HepG2 (cell line): Measurements from ENCODE around the gene RNF213.

Experiments used
- CTCF ChIP-seq: sonication (generic); formaldehyde crosslinking; IDR thresholded peaks from 2 replicates; pipeline ENCODE4 v1.5.0; 2020; ENCODE audit warnings: mild to moderate bottlenecking, missing genetic modification reagents, moderate library complexity
- EP300 ChIP-seq, 3 experiments: sonication (generic) in 1 of 3; formaldehyde crosslinking in 1 of 3; IDR thresholded peaks; 2 replicates each; pipeline versions ENCODE4 v1.5.1 to v1.6.1; 2011 to 2020; ENCODE audit warnings: low read depth in 2 of 3, low read length in 2 of 3, borderline replicate concordance in 1 of 3, improper control_type of control experiment in 1 of 3, mild to moderate bottlenecking in 1 of 3, missing genetic modification reagents in 1 of 3, moderate library complexity in 1 of 3
- ISX ChIP-seq: sonication (generic); formaldehyde crosslinking; conservative IDR thresholded peaks from 2 replicates; pipeline ENCODE4 v1.5.0; 2020; ENCODE audit warnings: missing genetic modification reagents
- JUNB ChIP-seq: sonication (generic); formaldehyde crosslinking; IDR thresholded peaks from 2 replicates; pipeline ENCODE4 v1.8.0; 2022; ENCODE audit warnings: missing genetic modification reagents, mild to moderate bottlenecking, borderline replicate concordance
- MAX ChIP-seq: IDR thresholded peaks from 2 replicates; pipeline ENCODE4 v1.6.1; 2012; ENCODE audit warnings: inconsistent platforms
- NCOA1 ChIP-seq: sonication (generic); formaldehyde crosslinking; IDR thresholded peaks from 2 replicates; pipeline ENCODE4 v1.9.0; 2021; ENCODE audit warnings: missing genetic modification reagents
- STAT5B ChIP-seq: sonication (generic); formaldehyde crosslinking; IDR thresholded peaks from 2 replicates; pipeline ENCODE4 v1.4.0; 2020; ENCODE audit warnings: missing genetic modification reagents
- TAF1 ChIP-seq: sonication (generic); formaldehyde crosslinking; IDR thresholded peaks from 2 replicates; pipeline ENCODE4 v1.4.0; 2020; ENCODE audit warnings: missing genetic modification reagents
- ZNF776 ChIP-seq: sonication (generic); formaldehyde crosslinking; IDR thresholded peaks from 2 replicates; pipeline ENCODE4 v1.4.0; 2020; ENCODE audit warnings: mild to moderate bottlenecking, missing genetic modification reagents
- TF ChIP-seq, protein P1 (sequence below): fragments of 450-650 bp; IDR thresholded peaks from 2 replicates; pipeline ENCODE4 v1.6.1; 2016

DNA sequence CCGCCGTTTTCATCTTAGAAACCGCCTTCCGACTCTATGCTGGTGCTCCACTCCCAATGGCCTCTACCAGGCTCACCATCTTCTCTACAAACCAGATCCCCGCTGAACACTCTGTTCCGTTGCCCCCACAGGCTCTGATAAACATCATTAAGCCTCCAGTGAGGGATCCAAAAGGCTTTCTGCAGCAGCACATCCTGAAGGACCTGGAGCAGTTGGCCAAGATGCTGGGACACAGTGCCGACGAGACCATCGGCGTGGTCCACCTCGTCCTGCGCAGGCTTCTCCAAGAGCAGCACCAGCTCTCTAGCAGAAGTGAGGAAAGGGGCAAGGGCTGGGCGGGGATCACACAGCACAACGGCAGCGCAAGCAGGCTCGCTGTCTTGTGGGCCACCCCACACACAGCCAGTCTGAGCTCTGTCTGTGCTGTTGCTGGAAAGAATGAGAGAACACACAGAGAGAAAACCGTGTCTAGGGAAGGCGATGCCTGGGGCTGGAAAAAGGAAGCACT is 120.8 kb downstream of the RNF213 start:
- TF ChIP-seq TAF1 (CRISPR knock-in tag), result no peak
- no peak for TF ChIP-seq JUNB (CRISPR knock-in tag)
- no peak for TF ChIP-seq ISX (CRISPR knock-in tag)
- no peak for TF ChIP-seq MAX
- no peak for TF ChIP-seq NCOA1
- TF ChIP-seq STAT5B, result no peak
- TF ChIP-seq CTCF (CRISPR knock-in tag), result no peak
- TF ChIP-seq, protein P1, sequence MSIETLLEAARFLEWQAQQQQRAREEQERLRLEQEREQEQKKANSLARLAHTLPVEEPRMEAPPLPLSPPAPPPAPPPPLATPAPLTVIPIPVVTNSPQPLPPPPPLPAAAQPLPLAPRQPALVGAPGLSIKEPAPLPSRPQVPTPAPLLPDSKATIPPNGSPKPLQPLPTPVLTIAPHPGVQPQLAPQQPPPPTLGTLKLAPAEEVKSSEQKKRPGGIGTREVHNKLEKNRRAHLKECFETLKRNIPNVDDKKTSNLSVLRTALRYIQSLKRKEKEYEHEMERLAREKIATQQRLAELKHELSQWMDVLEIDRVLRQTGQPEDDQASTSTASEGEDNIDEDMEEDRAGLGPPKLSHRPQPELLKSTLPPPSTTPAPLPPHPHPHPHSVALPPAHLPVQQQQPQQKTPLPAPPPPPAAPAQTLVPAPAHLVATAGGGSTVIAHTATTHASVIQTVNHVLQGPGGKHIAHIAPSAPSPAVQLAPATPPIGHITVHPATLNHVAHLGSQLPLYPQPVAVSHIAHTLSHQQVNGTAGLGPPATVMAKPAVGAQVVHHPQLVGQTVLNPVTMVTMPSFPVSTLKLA, result no peak
- no peak for TF ChIP-seq ZNF776
- no peak for TF ChIP-seq EP300 (IDR thresholded peaks at IDR 0.05; ENCODE audit: low read depth in 2 of 2, low read length in 2 of 2)
- TF ChIP-seq EP300 (CRISPR knock-in tag; IDR thresholded peaks at IDR 0.05; ENCODE audit: borderline replicate concordance), result no peak
